ENCODE data around the gene SYNDIG1.

- TF ChIP-seq, protein P1, sequence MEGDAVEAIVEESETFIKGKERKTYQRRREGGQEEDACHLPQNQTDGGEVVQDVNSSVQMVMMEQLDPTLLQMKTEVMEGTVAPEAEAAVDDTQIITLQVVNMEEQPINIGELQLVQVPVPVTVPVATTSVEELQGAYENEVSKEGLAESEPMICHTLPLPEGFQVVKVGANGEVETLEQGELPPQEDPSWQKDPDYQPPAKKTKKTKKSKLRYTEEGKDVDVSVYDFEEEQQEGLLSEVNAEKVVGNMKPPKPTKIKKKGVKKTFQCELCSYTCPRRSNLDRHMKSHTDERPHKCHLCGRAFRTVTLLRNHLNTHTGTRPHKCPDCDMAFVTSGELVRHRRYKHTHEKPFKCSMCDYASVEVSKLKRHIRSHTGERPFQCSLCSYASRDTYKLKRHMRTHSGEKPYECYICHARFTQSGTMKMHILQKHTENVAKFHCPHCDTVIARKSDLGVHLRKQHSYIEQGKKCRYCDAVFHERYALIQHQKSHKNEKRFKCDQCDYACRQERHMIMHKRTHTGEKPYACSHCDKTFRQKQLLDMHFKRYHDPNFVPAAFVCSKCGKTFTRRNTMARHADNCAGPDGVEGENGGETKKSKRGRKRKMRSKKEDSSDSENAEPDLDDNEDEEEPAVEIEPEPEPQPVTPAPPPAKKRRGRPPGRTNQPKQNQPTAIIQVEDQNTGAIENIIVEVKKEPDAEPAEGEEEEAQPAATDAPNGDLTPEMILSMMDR (IDR thresholded peaks at IDR 0.05), result no peak
- TF ChIP-seq EZH2 (IDR thresholded peaks at IDR 0.05; ENCODE audit: borderline replicate concordance, insufficient read depth, low read depth, low read length, poor library complexity, severe bottlenecking), result no peak
Observed at GRCh38 chr20:24669701-24670100, 200.3 kb downstream of the SYNDIG1 start.
